GM18505 (cell line): ENCODE data around the gene EFNA2.
A peak's percentile ranks its signal among the peaks of the same experiment; 100 is the strongest.

Experiments used
- ATAC-seq: cut with Tn5 transposase; IDR thresholded peaks from one replicate; pipeline ENCODE4 v1.9.1; 2021; ENCODE audit not compliant: unreplicated experiment
- POLR2A ChIP-seq: IDR thresholded peaks from 4 replicates; pipeline ENCODE4 v1.6.1; 2011; ENCODE audit warnings: borderline replicate concordance; ENCODE audit not compliant: insufficient read depth, insufficient read length; ENCODE audit errors: extremely low read depth

Gene EFNA2

GRCh38 chr19:1285737-1286360 lies at the start of gene EFNA2:
Gene EFNA2 (plus strand): TSS chr19:1285873. CDS start chr19:1286169, 296 bp downstream.
- no peak for TF ChIP-seq POLR2A
- ATAC-seq: no peak

GRCh38 chr19:1236576-1236975 lies 49.1 kb upstream of the EFNA2 start:
- no peak for TF ChIP-seq POLR2A
- ATAC-seq: no peak

GRCh38 chr19:1237027-1237659 lies 48.5 kb upstream of the EFNA2 start:
- TF ChIP-seq POLR2A: no peak
- no peak for ATAC-seq

- TF ChIP-seq POLR2A: no peak
- no peak for ATAC-seq
These were observed 47.8 kb upstream of the EFNA2 start, which contains the start of gene CBARP for GRCh38 chr19:1237754-1238368. Gene CBARP (minus strand): TSS chr19:1238005. CDS start chr19:1236100, 1,905 bp downstream.

GRCh38 chr19:1238369-1239303 lies 47.0 kb upstream of the EFNA2 start:
- TF ChIP-seq POLR2A: no peak
- no peak for ATAC-seq

- ATAC-seq: no peak
- no peak for TF ChIP-seq POLR2A
These were observed 46.3 kb upstream of the EFNA2 start for GRCh38 chr19:1239420-1239795.

GRCh38 chr19:1239796-1240737 lies 45.6 kb upstream of the EFNA2 start:
- no peak for TF ChIP-seq POLR2A
- peak; percentile 32 for ATAC-seq

- no peak for ATAC-seq
- TF ChIP-seq POLR2A: no peak
These were observed 44.7 kb upstream of the EFNA2 start for GRCh38 chr19:1240925-1241324.

- peak; percentile 69 for TF ChIP-seq POLR2A
- peak; percentile 47 for ATAC-seq
These were observed 44.1 kb upstream of the EFNA2 start, which contains the start of gene ATP5F1D for GRCh38 chr19:1241417-1242095. Gene ATP5F1D (plus strand): TSS chr19:1241751. CDS start chr19:1241851, 100 bp downstream.

GRCh38 chr19:1243768-1244692 lies 41.6 kb upstream of the EFNA2 start:
- no peak for TF ChIP-seq POLR2A
- no peak for ATAC-seq
